Middle frontal gyrus (tissue), 1 donor: ENCODE data around the gene LUC7L.
"Not testable (repeated sequence)": the region's sequence is repeated elsewhere in the genome, so short reads cannot be mapped to it uniquely, and the experiment has no call there.

Experiments
- DNase-seq: peaks from one replicate; pipeline ENCODE4 v3.0.0-alpha.2; 2015; ENCODE audit warnings: low spot score; ENCODE audit errors: extremely low spot score

LUC7L gene

GRCh38 chr16:263182-263774 lies 34.0 kb upstream of the LUC7L start:
- DNase-seq: no peak

DNA sequence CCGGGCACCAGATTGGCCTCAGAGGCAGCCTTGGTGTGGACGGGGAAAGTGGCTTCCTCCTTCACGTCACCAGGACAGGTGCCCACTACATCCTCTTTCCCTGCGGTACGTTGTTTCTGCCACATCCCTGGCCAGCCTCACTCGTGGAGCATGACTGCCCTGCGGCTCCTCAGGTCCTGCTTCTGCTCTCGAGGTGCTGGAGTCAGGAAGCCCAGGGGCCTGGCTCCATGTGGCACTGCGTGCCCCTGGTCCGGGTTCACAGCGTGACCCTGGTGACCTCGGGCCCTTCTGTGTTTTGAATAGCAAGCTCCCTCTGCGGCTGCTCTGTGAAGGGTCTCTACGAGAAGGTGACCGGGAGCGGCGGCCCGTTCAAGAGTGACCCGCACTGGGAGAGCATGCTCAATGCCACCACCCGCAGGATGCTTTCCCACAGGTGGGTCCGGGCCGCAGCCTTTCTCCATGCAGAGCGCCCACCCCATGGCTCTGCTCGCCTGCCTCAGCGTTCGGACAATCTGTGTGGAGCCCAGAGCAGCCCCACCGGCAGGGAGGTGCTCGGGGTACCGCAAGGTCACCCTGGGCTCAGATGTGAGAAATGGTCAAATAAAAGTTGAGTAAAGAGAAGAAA lies 33.0 kb upstream of the LUC7L start:
- no peak for DNase-seq

DNA sequence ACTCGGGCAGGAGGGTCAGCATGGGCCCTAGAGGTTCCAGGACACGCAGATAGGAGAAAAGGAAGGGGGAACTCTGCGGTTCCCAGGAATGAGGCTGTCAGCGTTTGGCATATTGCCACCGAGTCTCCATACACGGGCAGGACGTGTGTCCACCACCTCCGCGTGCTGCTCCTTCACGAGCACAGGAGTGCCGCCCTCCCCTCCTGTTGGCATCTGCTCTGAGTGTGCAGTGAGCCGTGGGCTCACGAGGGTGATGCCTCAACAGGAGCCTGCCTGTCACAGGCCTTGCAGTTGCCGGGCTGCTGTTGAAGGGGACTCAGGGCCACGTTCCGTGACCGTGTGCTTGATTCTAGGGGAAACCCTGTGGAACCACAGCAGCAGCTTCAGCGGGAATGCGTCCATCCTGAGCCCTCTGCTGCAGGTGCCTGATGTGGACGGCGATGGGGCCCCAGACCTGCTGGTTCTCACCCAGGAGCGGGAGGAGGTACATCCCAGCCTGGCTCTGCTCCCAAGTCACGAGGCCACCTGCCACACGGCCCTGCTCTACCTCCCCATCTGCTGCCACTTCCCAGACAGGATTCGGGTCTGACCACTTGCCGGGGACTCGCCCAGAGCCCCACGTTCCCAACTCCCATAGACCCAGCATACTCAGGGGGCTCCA lies 31.9 kb upstream of the LUC7L start:
- no peak for DNase-seq

DNA sequence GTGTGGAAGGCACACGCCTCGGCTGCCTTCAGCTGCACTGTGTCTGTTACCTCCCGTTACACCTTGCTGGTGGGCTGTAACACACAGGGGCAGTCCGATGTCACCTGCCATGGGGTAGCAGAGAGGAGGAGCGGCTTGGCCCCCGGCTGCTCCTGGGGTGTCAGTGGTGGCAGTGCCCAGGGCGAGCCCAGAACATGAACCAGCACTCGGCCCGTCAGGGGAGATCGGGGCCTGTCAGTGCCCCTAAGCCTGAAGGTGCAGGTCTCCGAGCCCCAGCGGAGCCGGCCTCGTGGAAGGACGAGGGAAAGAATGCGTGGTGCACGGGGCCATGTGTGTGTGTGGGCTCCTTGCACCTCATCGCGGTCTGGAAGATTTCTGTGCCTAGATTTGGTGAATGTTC lies 31.1 kb upstream of the LUC7L start:
- DNase-seq: no peak

GRCh38 chr16:259814-260253 lies 30.6 kb upstream of the LUC7L start:
- no peak for DNase-seq

GRCh38 chr16:259226-259625 lies 30.0 kb upstream of the LUC7L start:
- DNase-seq: no peak

DNA sequence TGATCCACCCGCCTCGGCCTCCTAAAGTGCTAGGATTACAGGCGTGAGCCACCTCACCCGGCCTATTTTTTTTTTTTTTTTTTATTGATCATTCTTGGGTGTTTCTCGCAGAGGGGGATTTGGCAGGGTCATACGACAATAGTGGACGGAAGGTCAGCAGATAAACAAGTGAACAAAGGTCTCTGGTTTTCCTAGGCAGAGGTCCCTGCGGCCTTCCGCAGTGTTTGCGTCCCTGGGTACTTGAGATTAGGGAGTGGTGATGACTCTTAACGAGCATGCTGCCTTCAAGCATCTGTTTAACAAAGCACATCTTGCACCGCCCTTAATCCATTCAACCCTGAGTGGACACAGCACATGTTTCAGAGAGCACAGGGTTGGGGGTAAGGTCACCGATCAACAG lies 28.8 kb upstream of the LUC7L start:
- not testable (repeated sequence) for DNase-seq

DNA sequence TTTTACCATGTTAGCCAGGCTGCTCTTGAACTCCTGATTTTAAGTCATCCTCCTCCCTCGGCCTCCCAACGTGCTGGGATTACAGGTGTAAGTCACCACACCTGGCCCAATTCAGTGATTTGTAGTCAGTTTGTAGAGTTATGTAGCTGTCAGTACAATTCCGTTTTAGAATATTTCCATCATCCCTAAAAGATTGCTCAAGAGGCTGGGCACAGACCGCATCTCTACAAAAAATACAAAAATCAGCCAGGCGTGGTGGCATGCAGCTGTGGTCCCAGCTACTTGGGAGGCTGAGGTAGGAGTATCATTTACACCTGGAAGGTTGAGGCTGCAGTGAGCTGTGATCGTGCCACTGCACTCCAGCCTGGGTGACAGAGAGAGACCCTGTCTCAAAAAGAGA lies 25.9 kb upstream of the LUC7L start:
- no peak for DNase-seq

GRCh38 chr16:254461-254860 lies 25.2 kb upstream of the LUC7L start:
- DNase-seq: no peak

- DNase-seq: no peak
Observed at GRCh38 chr16:253833-254232, 24.6 kb upstream of the LUC7L start.

DNA sequence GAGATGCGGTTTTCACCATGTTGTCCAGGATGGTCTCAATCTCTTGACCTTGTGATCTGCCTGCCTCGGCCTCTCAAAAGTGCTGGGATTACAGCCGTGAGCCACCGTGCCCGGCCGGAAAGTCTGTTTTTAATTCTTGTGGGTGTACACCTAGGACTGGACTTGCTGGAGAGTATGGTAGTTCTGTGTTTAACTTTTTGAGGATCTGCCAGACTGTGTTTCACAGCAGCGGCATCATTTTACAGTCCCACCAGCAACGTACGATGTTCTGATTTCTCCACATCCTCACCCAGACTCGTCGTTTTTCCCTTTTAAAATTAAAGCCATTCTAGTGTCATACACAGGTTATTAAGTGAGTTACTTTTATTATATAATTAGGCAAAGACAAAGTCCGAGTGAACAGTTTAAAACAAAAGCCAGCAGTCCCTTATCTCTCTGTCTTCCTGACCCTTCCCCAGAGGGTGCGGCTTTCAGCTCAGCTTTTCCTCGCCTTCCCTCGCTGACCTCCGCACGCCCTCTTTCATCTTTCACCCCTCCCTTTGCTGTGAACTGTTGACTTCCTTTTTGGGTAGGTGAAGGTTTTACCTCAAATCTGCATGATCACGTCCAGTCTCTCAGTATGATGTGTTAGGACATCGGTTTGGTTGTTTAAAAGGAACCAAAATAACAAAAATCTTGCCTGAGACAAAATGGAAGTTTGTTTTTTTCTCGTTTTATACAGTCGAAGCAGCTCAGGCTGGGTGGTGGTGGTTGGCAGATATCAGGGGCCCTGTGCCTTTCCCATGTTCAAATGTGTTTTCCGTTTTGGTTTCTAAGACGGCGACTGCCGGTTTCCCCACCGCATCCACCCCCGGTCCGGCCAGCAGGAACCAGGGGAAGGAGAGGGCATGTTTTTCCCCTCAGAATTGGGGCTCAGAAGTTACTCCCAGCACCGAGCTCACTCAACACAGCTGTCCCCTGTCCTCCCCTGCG lies 23.4 kb upstream of the LUC7L start:
- DNase-seq: no peak

DNA sequence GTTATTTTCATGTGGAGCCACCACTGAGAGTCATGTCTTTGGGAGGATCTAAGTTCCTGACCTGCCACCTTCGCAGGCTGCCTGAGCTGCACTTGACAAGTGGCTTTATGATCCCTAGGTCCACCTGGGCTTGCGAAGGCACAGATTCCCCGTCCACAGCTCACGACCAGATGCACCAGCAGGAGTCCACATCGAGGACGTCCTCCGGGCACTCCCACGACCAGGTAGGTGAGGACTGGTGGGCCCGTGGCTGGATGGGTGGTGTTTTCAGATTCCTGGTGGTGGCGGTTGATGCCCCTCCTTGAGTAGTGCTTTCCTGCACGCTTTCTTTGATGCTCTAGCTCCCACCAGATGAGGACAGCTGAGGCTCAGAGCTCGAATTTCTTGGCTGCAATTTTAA lies 20.2 kb upstream of the LUC7L start:
- no peak for DNase-seq

DNA sequence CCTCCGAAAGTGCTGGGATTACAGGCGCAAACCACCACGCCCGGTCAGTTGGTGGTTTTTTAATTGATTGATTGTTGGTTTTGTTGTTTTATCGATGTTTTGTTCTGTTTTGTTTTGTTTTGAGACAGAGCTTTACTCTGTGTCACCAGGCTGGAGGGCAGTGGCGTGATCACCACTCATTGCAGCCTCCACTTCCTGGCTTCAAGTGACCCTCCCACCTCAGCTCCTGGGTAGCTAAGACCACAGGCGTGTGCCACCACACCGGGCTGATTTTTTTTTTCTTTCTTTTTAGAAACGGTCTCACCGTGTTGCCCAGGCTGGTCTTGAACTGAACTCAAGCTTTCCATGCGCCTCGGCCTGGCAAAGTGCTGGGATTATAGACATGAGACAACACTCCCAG lies 17.8 kb upstream of the LUC7L start:
- DNase-seq: no peak

GRCh38 chr16:245105-245504 lies 15.9 kb upstream of the LUC7L start:
- no peak for DNase-seq

GRCh38 chr16:243348-243747 lies 14.1 kb upstream of the LUC7L start:
- no peak for DNase-seq

- DNase-seq: no peak
Observed at GRCh38 chr16:242281-242680, 13.0 kb upstream of the LUC7L start.

DNA sequence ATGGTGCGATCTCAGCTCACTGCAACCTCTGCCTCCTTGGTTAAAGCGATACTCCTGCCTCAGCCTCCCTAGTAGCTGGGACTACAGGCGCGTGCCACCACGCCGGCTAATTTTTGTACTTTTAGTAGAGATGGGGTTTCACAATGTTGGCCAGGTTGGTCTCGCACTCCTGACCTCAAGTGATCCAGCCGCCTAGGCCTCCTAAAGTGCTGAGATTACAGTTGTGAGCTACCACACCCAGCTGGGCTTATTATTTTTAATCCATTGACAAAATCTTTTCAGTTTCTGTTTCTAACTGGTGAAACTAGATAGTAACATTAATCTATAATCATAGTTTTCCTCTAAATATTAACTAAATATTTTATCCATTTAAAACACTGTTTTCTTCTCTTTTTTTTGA lies 11.3 kb upstream of the LUC7L start:
- no peak for DNase-seq

DNA sequence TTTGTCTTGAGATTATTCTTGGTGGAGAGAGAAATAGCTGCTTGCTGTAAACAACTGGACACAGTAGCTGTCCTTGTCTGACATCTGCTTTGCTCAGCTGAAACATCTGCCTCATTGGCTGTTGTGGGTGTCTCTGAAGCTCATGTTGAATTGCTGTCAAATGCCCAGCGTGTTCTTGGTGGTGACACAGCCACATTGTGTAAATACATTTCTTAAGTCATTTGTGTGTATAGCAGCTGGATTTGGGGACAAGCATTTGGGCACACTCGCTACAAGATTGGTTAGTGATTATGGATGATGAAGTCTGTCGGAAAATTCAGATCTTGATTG lies 10.7 kb upstream of the LUC7L start:
- no peak for DNase-seq

- DNase-seq: peak; percentile 90
Observed at GRCh38 chr16:234468-235305, 5.4 kb upstream of the LUC7L start, which contains the start of gene FAM234A. Gene FAM234A (plus strand): TSS chr16:234821. CDS start chr16:254414, 19,593 bp downstream.

GRCh38 chr16:230949-231348 lies 1.7 kb upstream of the LUC7L start:
- no peak for DNase-seq

GRCh38 chr16:230351-230750 lies 1.1 kb upstream of the LUC7L start:
- not testable (repeated sequence) for DNase-seq
